CD4-positive, alpha-beta memory T cell (primary cell): ENCODE measurements around the gene NUDT8. TPM values are rescaled to one million over a fixed set of nuclear protein-coding genes. Genes with fewer than 3 reads are reported as not detected.
"Not testable (repeated sequence)": the region's sequence is repeated elsewhere in the genome, so short reads cannot be mapped to it uniquely, and the experiment has no call there.

Experiments
- CTCF ChIA-PET: fragments of 350-600 bp; sonication (Branson Sonifier 250); formaldehyde crosslinking; loops from one replicate; lab custom pipeline; 2021; ENCODE audit warnings: inconsistent platforms; ENCODE audit not compliant: partially characterized antibody; lab: Charles Lee
- POLR2A ChIA-PET: fragments of 350-600 bp; sonication (Branson Sonifier 250); formaldehyde crosslinking; loops from one replicate; lab custom pipeline; 2021; ENCODE audit not compliant: partially characterized antibody; lab: Charles Lee
- DNase-seq, 5 donors: peaks; one replicate each; pipeline versions ENCODE4 v3.0.0 to v3.0.0-alpha.2; 2020 to 2022; ENCODE audit warnings: mixed read lengths in 1 of 5
- H3K27ac ChIP-seq: one replicate; pipeline ENCODE4 v1.7.0; 2013; ENCODE audit warnings: low read depth, low read length
- H3K27me3 ChIP-seq: 2 replicates; pipeline ENCODE4 v1.7.0; 2013; ENCODE audit warnings: mild to moderate bottlenecking, low read length, moderate library complexity; ENCODE audit not compliant: insufficient read depth
- H3K36me3 ChIP-seq: 2 replicates; pipeline ENCODE4 v1.7.0; 2013; ENCODE audit warnings: mild to moderate bottlenecking, low read length, moderate library complexity; ENCODE audit not compliant: insufficient read depth
- H3K4me1 ChIP-seq: 2 replicates; pipeline ENCODE4 v1.7.0; 2013; ENCODE audit warnings: mild to moderate bottlenecking, low read length, moderate library complexity; ENCODE audit not compliant: insufficient read depth
- H3K4me3 ChIP-seq, 2 donors: one replicate each; pipeline ENCODE4 v1.7.0; 2013; ENCODE audit warnings: low read length in 2 of 2, mild to moderate bottlenecking in 1 of 2
- H3K9me3 ChIP-seq, 2 donors: one replicate each; pipeline ENCODE4 v1.7.0; 2013; ENCODE audit warnings: low read length in 2 of 2, control low read depth in 1 of 2; ENCODE audit not compliant: control insufficient read depth in 1 of 2
- H3K27ac Mint-ChIP-seq, 7 donors: one replicate each; pipeline ENCODE4 v1.8.0; 2020 to 2021; ENCODE audit warnings: mixed read lengths in 7 of 7, mild to moderate bottlenecking in 6 of 7, inconsistent platforms in 3 of 7, moderate library complexity in 3 of 7
- H3K27me3 Mint-ChIP-seq, 2 donors: one replicate each; pipeline ENCODE4 v1.8.0; 2020 to 2021; ENCODE audit warnings: mixed read lengths in 2 of 2
- H3K36me3 Mint-ChIP-seq, 2 donors: one replicate each; pipeline ENCODE4 v1.8.0; 2020 to 2021; ENCODE audit warnings: mixed read lengths in 2 of 2, inconsistent platforms in 1 of 2, mild to moderate bottlenecking in 1 of 2
- H3K4me1 Mint-ChIP-seq, 4 donors: one replicate each; pipeline ENCODE4 v1.8.0; 2020 to 2021; ENCODE audit warnings: mixed read lengths in 4 of 4, mild to moderate bottlenecking in 1 of 4
- H3K4me3 Mint-ChIP-seq, 8 donors: one replicate each; pipeline ENCODE4 v1.8.0; 2020 to 2021; ENCODE audit warnings: mixed read lengths in 8 of 8, mild to moderate bottlenecking in 7 of 8, moderate library complexity in 6 of 8, inconsistent platforms in 3 of 8
- H3K9me3 Mint-ChIP-seq, 8 donors: one replicate each; pipeline ENCODE4 v1.8.0; 2020 to 2021; ENCODE audit warnings: mixed read lengths in 8 of 8, mild to moderate bottlenecking in 5 of 8, inconsistent platforms in 3 of 8, moderate library complexity in 1 of 8
- intact Hi-C: fragments of 100-400 bp; cut with micrococcal nuclease; formaldehyde crosslinking; loops from one replicate; pipeline ENCODE4 v1.15.1; 2023
- polyA plus RNA-seq, 2 donors: library from polyadenylated mRNA; unstranded; fragments of 300-500 nt; fragmentation: Illumina TruSeq; gene quantifications; one replicate each; pipeline ENCODE4 v1.2.3, GENCODE V29; 2021
- total RNA-seq, 2 experiments: library from RNA; stranded (reverse); gene quantifications; one replicate each; pipeline ENCODE4 v1.2.3, GENCODE V29; 2021

The NUDT8 gene
- total and polyA plus RNA-seq, 4 experiments from 2014 or later = 2.0 to 4.5 (median 3.7) TPM

DNA sequence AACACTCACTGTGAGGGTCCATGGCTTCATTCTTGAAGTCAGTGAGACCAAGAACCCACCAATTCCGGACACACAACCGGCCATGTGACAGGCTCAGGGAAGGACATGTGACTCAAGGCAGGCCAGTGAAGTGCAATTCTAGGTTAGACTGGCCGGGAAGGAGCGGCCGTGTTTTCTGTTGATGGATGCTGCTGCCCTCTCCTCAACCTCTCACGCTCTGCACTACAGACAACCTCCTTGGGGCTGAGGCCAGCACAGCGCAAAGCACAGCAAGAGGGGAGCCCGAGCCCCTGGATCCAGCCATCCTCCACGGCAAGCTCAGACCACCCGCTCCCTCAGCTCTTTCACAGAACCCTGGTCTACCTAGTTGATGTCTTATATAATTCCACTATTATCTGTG lies 2.8 kb downstream of the NUDT8 start:
- H3K27ac Mint-ChIP-seq = peak overlapping the region in 1 of 7 donors; percentile 62
- ChIA-PET CTCF (interaction anchor here (0.9 to 6.3 kb wide), 6 partner anchors 9 to 35 kb away, joined by 3 to 67 read pairs (median 4); partner anchors contain the start of gene ACY3), POLR2A (interaction anchor here (2.9 kb wide), 1 partner anchor 13 kb away, joined by 12 read pairs; no protein-coding TSS in a partner anchor)

DNA sequence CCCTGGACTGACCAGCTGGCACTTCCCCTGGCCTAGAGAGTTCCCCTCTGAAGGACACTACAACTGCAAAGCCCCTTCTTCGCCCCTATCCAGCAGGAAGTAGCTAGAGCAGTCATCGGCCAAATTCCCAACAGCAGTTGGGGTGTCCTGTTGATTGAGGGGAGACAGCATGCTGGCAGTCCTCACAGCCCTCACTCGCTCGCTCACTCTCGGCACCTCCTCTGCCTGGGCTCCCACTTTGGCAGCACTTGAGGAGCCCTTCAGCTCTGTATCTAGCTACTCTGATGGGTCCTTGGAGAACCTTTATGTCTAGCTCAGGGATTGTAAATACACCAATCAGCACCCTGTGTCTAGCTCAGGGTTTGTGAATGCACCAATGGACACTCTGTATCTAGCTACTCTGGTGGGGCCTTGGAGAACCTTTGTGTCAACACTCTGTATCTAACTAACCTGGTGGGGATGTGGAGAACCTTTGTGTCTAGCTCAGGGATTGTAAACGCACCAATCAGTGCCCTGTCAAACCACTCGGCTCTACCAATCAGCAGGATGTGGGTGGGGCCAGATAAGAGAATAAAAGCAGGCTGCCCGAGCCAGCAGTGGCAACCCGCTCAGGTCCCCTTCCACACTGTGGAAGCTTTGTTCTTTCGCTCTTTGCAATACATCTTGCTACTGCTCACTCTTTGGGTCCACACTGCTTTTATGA lies 3.5 kb downstream of the NUDT8 start:
- H3K36me3 Mint-ChIP-seq, H3K9me3 ChIP-seq, H3K9me3 Mint-ChIP-seq, H3K4me3 Mint-ChIP-seq, H3K27me3 ChIP-seq, H3K27ac ChIP-seq, H3K36me3 ChIP-seq, DNase-seq, H3K27me3 Mint-ChIP-seq, H3K4me3 ChIP-seq: not testable (repeated sequence)
- intact Hi-C loops = loop anchor here (5.0 kb wide), 1 partner anchor 91 kb away; no protein-coding TSS in a partner anchor
- ChIA-PET POLR2A (interaction anchor here (2.9 kb wide), 1 partner anchor 12 kb away, joined by 12 read pairs; no protein-coding TSS in a partner anchor), CTCF (interaction anchor here (0.9 to 6.3 kb wide), 6 partner anchors 9 to 36 kb away, joined by 3 to 67 read pairs (median 4); partner anchors contain the start of gene ACY3)
- H3K27ac Mint-ChIP-seq = peak overlapping the region in 1 of 7 donors; percentile 67
- H3K4me1 Mint-ChIP-seq = peaks cover 3 to 11% (median 8%) of the 10 kb centered on the region in 4 donors
- peaks cover 14% of the 10 kb centered on the region for H3K4me1 ChIP-seq

More for the DNA sequence above, 2.8 kb downstream of the NUDT8 start:
- Mint-ChIP-seq H3K36me3 (no peaks in the 10 kb centered on the region), H3K9me3 (peaks cover 0 to 2% (median 0%) of the 10 kb centered on the region in 8 donors), H3K27me3 (no peaks in the 10 kb centered on the region), H3K4me1 (peaks cover 3 to 11% (median 8%) of the 10 kb centered on the region in 4 donors), H3K4me3 (peak overlapping the region in 1 of 8 donors; percentile 35)
- Histone ChIP-seq H3K27ac (no peak overlapping the region), H3K36me3 (no peaks in the 10 kb centered on the region), H3K9me3 (no peaks in the 10 kb centered on the region), H3K4me3 (no peak overlapping the region), H3K4me1 (peaks cover 14% of the 10 kb centered on the region), H3K27me3 (no peaks in the 10 kb centered on the region)
- intact Hi-C loops = loop anchor here (5.0 kb wide), 1 partner anchor 90 kb away; no protein-coding TSS in a partner anchor
- no peak for DNase-seq

- H3K27me3 ChIP-seq, H3K9me3 ChIP-seq, DNase-seq, H3K4me3 ChIP-seq, H3K9me3 Mint-ChIP-seq, H3K4me1 ChIP-seq, H3K36me3 Mint-ChIP-seq, POLR2A ChIA-PET, H3K27ac ChIP-seq, H3K27me3 Mint-ChIP-seq, H3K4me3 Mint-ChIP-seq, H3K4me1 Mint-ChIP-seq, H3K36me3 ChIP-seq, H3K27ac Mint-ChIP-seq, intact Hi-C loops: not testable (repeated sequence)
- CTCF ChIA-PET = interaction anchor here (1.5 kb wide), 1 partner anchor 10 kb away, joined by 4 read pairs; no protein-coding TSS in a partner anchor
These were observed 5.9 kb downstream of the NUDT8 start for GRCh38 chr11:67623795-67624194.

DNA sequence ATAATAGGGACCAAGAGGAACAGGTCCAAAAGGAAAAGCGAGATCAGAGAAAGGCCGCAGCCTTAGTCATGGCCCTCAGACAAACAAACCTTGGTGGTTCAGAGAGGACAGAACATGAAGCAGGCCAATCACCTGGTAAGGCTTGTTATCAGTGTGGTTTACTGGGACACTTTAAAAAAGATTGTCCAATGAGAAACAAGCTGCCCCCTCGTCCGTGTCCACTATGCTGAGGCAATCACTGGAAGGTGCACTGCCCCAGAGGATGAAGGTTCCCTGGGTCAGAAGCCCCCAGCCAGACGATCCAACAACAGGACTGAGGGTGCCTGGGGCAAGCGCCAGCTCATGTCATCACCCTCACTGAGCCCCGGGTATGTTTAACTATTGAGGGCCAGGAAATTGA lies 6.8 kb downstream of the NUDT8 start:
- CTCF ChIA-PET = interaction anchor here (1.5 kb wide), 1 partner anchor 9 kb away, joined by 4 read pairs; no protein-coding TSS in a partner anchor
- H3K27ac ChIP-seq, H3K9me3 Mint-ChIP-seq, H3K4me3 Mint-ChIP-seq, H3K36me3 Mint-ChIP-seq, H3K27me3 Mint-ChIP-seq, H3K4me1 ChIP-seq, H3K36me3 ChIP-seq, H3K4me1 Mint-ChIP-seq, H3K9me3 ChIP-seq, intact Hi-C loops, H3K27me3 ChIP-seq, POLR2A ChIA-PET, DNase-seq, H3K4me3 ChIP-seq, H3K27ac Mint-ChIP-seq: not testable (repeated sequence)

GRCh38 chr11:67621928-67622327 lies 7.8 kb downstream of the NUDT8 start:
- CTCF ChIA-PET, H3K27me3 Mint-ChIP-seq, H3K4me3 ChIP-seq, H3K36me3 ChIP-seq, H3K9me3 ChIP-seq, intact Hi-C loops, H3K27ac Mint-ChIP-seq, H3K4me1 Mint-ChIP-seq, H3K36me3 Mint-ChIP-seq, H3K4me1 ChIP-seq, POLR2A ChIA-PET, H3K9me3 Mint-ChIP-seq, DNase-seq, H3K4me3 Mint-ChIP-seq, H3K27ac ChIP-seq, H3K27me3 ChIP-seq: not testable (repeated sequence)

DNA sequence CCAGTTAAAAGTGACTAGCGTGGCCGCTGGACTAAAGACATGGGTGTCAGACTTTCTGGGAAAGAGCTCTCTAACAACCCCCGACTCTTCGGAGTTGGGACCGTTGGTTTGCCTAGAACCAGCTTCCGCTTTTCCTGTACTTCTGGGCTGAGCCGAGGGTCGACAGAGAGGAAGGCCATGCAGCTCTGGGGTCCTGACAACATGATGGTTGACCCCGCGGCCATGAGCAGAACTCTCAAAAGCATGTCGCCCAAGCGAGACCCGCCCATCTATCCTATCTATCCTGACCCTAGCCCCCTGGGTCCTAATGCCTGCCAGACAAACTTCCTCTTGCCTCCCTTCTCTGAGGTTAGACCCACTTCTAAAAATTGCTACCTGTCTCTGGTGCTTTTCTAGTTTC lies 9.1 kb downstream of the NUDT8 start:
- H3K27me3 Mint-ChIP-seq, H3K36me3 ChIP-seq, H3K27ac Mint-ChIP-seq, H3K9me3 Mint-ChIP-seq, H3K4me3 Mint-ChIP-seq, DNase-seq, H3K4me1 ChIP-seq, H3K27ac ChIP-seq, H3K27me3 ChIP-seq, POLR2A ChIA-PET, H3K4me1 Mint-ChIP-seq, H3K4me3 ChIP-seq, H3K9me3 ChIP-seq, H3K36me3 Mint-ChIP-seq, intact Hi-C loops: not testable (repeated sequence)
- CTCF ChIA-PET = interaction anchor here (1.4 kb wide), 1 partner anchor 8 kb away, joined by 3 read pairs; no protein-coding TSS in a partner anchor

- H3K4me3 Mint-ChIP-seq, H3K27me3 ChIP-seq, H3K27ac Mint-ChIP-seq, POLR2A ChIA-PET, H3K27ac ChIP-seq, H3K36me3 Mint-ChIP-seq, H3K4me3 ChIP-seq, DNase-seq, H3K9me3 Mint-ChIP-seq, H3K27me3 Mint-ChIP-seq, H3K9me3 ChIP-seq, intact Hi-C loops, H3K36me3 ChIP-seq: not testable (repeated sequence)
- H3K4me1 Mint-ChIP-seq = peaks cover 1 to 14% (median 4%) of the 10 kb centered on the region in 4 donors
- CTCF ChIA-PET = interaction anchor here (1.4 kb wide), 2 partner anchors 9 to 16 kb away, joined by 3 read pairs; no protein-coding TSS in a partner anchor
- H3K4me1 ChIP-seq = peaks cover 13% of the 10 kb centered on the region
These were observed 9.8 kb downstream of the NUDT8 start for GRCh38 chr11:67619683-67620618.
